ENCODE data around the gene MED20. TPM values are rescaled to one million over a fixed set of nuclear protein-coding genes. Genes with fewer than 3 reads are reported as not detected.

Gene MED20, protein sequence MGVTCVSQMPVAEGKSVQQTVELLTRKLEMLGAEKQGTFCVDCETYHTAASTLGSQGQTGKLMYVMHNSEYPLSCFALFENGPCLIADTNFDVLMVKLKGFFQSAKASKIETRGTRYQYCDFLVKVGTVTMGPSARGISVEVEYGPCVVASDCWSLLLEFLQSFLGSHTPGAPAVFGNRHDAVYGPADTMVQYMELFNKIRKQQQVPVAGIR
- 27.2 TPM for total RNA-seq

DNA sequence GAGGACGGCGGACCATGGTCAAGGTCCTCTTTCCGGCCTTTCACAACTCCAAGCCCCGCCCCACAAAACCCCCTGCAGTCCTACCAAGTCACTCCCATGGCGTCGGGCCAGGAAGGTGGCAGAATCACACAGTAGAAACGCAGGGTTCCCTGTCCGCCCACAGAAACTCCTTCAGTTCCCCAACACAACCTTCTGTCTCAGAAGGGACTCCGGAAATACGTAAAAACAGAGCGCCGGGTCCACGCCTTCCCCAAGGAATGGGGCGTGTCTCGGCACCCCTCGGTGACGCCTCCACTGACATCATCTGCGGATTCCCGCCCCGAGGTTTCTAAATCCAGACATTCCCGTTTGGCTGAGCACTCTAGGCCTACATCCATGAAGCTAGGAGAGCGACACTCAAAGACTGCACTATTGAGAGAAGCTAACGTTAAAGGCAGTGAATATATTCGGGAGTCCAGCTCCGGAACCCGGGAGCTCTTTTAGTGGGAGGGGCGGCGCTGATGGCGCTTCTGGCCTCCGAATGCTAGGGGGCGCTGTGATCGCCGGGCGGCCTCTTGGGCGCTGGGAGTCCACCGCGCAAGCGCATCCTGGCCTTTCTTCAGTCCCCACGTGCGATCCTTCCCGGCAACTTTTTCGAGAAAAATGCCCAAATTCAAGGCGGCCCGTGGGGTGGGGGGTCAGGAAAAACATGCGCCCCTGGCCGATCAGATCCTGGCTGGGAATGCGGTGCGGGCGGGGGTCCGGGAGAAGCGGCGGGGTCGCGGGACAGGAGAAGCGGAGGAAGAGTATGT lies at the start of gene MED20, which contains the start of gene BYSL:
TSS of gene MED20 (minus strand) at position 219 of the 791 bp plus-strand sequence. CDS start at position 98, 121 bp downstream.
TSS of gene BYSL (plus strand) at position 579 of the 791 bp plus-strand sequence. CDS start at position 643, 64 bp downstream.

DNA sequence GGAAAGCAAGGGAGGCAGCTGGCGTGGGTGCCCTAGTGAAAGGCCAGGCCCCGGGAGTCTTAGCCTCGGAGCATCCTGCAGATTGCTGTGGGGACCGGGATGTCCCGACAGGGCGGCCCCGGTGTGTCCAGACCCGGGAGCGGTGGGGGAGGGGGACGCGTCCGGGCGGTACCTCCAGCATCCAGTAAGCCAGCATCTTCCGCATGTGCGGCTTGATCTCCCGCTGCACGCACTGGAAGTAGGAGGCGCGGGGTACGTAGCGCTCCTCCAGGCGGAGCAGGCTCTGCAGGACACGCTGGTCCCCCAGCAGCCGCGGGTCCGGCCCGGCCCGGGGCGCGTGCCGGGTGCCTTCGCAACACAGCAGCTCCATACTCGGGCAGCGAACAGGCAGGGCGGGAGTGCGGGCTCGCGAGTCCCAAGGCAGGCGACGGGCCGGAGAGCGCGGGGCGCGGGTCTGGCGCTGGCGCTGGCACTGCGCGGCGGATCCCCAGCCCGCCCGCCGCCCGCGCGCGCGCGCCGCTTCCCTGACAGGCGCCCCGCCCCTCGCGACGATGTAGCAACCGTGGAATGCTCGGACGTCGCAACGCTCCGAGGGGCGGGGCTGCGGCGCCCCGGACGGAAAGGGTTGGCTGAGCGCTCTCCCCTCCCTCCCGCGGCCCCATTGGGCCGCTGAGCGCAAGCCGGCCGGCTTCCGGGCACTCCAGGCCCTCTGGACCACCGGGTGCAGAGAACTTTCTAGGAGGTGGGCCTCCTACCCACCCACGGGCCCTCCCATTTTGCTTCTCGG lies 20.5 kb upstream of the MED20 start, which contains the start of gene CCND3:
TSS of gene CCND3 (minus strand) at position 529 of the 787 bp plus-strand sequence. CDS start at position 370, 159 bp downstream.

DNA sequence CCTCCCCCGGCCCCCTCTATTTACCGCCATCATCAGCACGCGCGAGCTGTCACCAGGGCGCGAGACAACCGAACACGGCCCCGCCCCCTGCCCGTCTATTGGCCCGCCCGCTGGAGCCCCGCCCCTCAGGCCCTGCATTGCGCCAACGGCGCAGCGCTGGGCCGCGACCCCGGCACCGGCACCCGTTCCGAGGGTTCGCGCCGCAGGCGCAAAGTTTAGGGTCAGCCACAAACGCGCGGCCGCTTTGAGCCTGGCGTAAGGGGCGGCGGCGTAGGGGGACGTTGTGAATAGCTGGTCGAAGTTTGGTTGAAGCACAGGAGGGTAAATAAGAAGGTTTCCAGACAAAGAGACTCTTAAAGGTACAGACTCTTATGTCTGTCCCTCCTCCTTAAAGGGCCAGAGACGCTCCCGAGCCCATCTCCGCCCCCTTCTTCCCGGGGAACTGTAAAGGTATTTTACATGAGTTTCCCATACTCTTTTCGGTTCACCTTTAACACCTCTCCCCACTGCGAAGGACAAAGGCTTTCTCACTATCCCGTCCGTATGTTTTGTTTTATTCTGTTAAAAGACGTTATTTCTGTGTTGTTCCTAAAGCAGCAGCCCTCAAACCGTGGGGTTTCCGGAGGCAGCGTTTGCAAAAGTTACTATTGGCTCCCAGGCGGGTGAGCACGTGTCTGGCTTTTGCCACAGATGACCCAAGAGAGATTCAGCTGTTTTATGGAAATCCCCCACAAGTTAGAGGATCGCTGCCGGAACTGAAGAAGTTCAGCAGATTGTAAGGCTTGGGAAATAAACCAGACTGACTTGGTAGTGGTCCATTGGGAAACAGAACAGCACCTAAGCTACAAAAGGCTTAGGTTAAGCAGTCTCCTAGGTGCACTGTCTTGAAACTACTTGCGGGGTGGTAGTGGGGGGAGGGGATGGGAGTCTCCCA lies 25.4 kb downstream of the MED20 start, which contains the start of gene USP49:
TSS of gene USP49 (minus strand) at position 76 of the 934 bp plus-strand sequence. CDS start 88,392 bp downstream, outside the sequence.

Small RNAs within 50 kb of the gene (small RNA-seq; reads per million reads assigned to genes)
- gene RF00019 (ENCODE audit: low replicate concordance) = not detected

Other genes starting within 250 kb of the MED20 start
- gene TFEB, start 185.5 kb downstream of the MED20 start, total RNA-seq = 18.3 TPM
- gene PGC, start 173.7 kb downstream of the MED20 start, total RNA-seq = 0.18 TPM
- 5.3 TPM for gene FRS3, start 141.2 kb downstream of the MED20 start, total RNA-seq
- gene PRICKLE4, start 140.4 kb downstream of the MED20 start, total RNA-seq = 3.2 TPM
- gene TOMM6, start 133.4 kb downstream of the MED20 start, total RNA-seq = 68.5 TPM
- 9.1 TPM for gene USP49, start 25.8 kb downstream of the MED20 start, total RNA-seq
- gene BYSL, start 360 bp upstream of the MED20 start, total RNA-seq = 18.3 TPM
- gene CCND3, start 20.7 kb upstream of the MED20 start, total RNA-seq = 31.2 TPM
- 21.5 TPM for gene TAF8, start 129.4 kb upstream of the MED20 start, total RNA-seq
- gene C6orf132, start 221.5 kb upstream of the MED20 start, total RNA-seq = 5.5 TPM